Mucosa of rectum (tissue), 2 donors: ENCODE results near the gene LTA4H.
A peak's percentile ranks its signal among the peaks of the same experiment; 100 is the strongest.

ENCODE experiments used
- H3K27ac ChIP-seq, 2 donors: one replicate each; pipeline ENCODE4 v1.7.0; 2013; ENCODE audit warnings: inconsistent platforms in 2 of 2, low read depth in 2 of 2, low read length in 2 of 2
- H3K27me3 ChIP-seq, 2 donors: one replicate each; pipeline ENCODE4 v1.7.0; 2013; ENCODE audit warnings: low read length in 2 of 2; ENCODE audit not compliant: control insufficient read depth in 2 of 2, insufficient read depth in 2 of 2
- H3K36me3 ChIP-seq, 2 donors: one replicate each; pipeline ENCODE4 v1.7.0; 2013; ENCODE audit warnings: low read length in 2 of 2; ENCODE audit not compliant: control insufficient read depth in 2 of 2, insufficient read depth in 2 of 2
- H3K4me1 ChIP-seq, 2 donors: one replicate each; pipeline ENCODE4 v1.7.0; 2013; ENCODE audit warnings: low read length in 2 of 2, mild to moderate bottlenecking in 1 of 2; ENCODE audit not compliant: control insufficient read depth in 2 of 2, insufficient read depth in 2 of 2
- H3K4me3 ChIP-seq, 2 donors: one replicate each; pipeline ENCODE4 v1.7.0; 2013; ENCODE audit warnings: low read length in 2 of 2
- H3K9ac ChIP-seq, 2 donors: one replicate each; pipeline ENCODE4 v1.7.0; 2013; ENCODE audit warnings: low read length in 2 of 2, low read depth in 1 of 2, mild to moderate bottlenecking in 1 of 2
- H3K9me3 ChIP-seq, 2 donors: one replicate each; pipeline ENCODE4 v1.7.0; 2013; ENCODE audit warnings: low read length in 2 of 2; ENCODE audit not compliant: control insufficient read depth in 2 of 2
- donor health status: healthy.
- donor health status: Normal muscosa, but diverticular disease.

The LTA4H gene

DNA sequence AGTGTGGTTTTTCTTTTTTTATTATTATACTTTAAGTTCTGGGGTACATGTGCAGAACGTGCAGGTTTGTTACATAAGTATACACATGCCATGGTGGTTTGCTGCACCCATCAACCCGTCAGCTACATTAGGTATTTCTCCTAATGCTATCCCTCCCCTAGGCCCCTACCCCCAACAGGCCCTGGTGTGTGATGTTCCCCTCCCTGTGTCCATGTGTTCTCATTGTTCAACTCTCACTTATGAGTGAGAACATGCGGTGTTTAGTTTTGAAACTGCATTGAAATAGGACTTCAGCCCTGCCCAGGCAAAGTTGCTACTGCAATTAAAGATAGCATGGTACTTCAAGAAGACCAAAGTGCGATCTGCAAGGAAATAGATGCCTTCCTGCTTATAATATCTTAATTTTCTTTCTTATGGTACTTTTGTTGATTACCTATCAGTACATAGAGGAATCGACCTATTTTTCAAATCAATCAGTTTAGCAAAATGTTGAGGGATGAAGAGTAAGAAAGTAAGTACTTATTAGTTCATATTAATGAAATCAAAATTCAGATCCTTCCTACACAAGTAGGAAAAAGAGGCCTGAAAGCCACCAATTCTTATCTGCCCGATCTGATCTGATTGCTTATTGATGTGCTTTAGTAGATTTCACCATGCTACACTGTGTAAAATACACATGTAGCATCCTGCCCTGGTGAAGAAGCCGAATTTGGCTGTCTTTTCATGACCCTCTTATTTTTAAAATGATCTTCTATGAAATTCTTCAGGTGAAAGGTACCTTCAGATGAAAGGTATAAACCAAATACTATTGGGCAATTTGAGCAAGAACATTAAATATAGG is 1.6 kb downstream of the LTA4H start:
- H3K9me3 ChIP-seq = no peaks in the 10 kb centered on the region
- H3K4me3 ChIP-seq = peak overlapping the region; percentile 36 to 97
- H3K9ac ChIP-seq = peak overlapping the region in 1 of 2 donors; percentile 22
- no peaks in the 10 kb centered on the region for H3K36me3 ChIP-seq
- H3K4me1 ChIP-seq = peaks cover 11 to 12% of the 10 kb centered on the region in 2 donors
- H3K27ac ChIP-seq = no peak overlapping the region
- H3K27me3 ChIP-seq = no peaks in the 10 kb centered on the region

DNA sequence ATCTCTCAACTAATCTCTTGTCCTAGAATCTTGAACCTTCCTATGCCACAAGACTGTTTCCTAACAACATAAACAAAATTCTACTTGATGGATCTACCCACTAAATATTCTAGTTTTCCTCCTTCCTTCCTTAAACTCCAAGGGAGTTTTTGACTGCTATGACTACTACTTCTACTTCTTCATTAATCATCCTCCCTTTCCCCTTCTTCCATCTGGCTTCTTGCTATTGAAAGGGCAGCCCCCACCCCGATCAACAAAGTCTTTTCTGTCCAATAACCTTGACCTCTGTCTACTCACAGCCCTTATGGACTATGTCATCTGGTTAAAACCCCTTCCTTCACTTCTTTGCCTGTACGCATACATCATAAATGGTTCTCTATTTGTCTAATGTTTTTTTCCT is 5.6 kb downstream of the LTA4H start:
- Histone ChIP-seq H3K36me3 (peaks cover 5 to 16% of the 10 kb centered on the region in 2 donors), H3K27ac (no peak overlapping the region), H3K9ac (no peak overlapping the region), H3K4me3 (no peak overlapping the region), H3K4me1 (peaks cover 11 to 12% of the 10 kb centered on the region in 2 donors), H3K9me3 (no peaks in the 10 kb centered on the region), H3K27me3 (no peaks in the 10 kb centered on the region)

DNA sequence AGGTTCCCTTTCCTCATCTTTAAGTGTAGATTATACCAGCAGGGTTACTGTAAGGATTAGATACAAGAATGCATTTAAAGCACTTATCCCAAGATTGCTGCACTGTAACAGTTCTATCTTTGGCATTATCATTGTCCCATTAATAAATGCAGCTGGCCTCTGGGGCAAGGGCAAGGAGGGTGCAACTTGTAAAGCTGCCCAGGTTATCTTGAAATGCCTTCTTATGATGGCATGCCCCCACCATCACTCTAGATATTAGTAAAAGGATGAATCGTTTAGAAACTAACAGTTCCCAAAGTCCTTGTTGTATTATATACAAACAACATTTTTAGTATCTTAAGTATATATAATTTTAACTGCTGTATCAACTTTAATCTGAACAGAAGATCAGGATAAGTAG is 6.8 kb downstream of the LTA4H start:
- H3K27ac ChIP-seq = no peak overlapping the region
- H3K4me3 ChIP-seq = no peak overlapping the region
- no peak overlapping the region for H3K9ac ChIP-seq
- H3K27me3 ChIP-seq = no peaks in the 10 kb centered on the region
- no peaks in the 10 kb centered on the region for H3K4me1 ChIP-seq
- H3K9me3 ChIP-seq = no peaks in the 10 kb centered on the region
- peaks cover 7 to 17% of the 10 kb centered on the region in 2 donors for H3K36me3 ChIP-seq

DNA sequence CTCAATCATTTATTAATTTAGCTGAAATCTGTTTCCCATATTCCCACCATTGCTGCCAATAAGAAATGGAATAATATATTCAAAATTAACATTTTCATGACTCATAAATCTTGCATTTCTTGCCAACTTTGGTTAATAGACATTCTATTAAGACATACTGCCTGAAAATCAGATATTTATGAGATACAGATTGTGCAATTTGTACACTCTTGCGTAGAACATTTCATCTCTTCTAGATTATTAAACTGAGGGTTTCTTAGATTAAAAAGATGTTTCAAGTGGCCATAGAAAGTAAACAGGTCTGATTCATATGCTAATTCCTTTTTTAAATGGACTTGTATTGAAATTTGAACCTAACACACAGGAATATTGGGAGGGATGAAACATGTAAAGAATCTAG is 9.1 kb downstream of the LTA4H start:
- Histone ChIP-seq H3K27ac (no peak overlapping the region), H3K4me1 (no peaks in the 10 kb centered on the region), H3K36me3 (peaks cover 18 to 34% of the 10 kb centered on the region in 2 donors), H3K9me3 (no peaks in the 10 kb centered on the region), H3K4me3 (no peak overlapping the region), H3K9ac (no peak overlapping the region), H3K27me3 (no peaks in the 10 kb centered on the region)

DNA sequence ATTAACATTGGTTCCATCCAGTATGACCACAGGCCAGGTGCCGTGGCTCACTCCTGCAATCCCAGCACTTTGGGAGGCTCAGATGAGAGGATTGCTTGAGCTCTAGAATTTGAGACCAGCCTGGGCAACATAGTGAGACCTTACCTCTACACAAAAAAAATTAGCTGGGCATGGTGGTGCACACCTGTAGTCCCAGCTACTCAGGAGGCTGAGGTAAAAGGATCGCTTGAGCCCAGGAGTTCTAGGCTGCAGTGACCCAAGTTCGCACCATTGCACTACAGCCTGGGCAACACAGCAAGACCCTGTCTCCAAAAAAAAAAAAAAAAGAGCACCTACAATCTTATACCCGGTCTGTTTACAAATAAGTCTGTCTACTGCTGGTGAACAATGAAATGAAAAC is 9.9 kb downstream of the LTA4H start:
- no peaks in the 10 kb centered on the region for H3K27me3 ChIP-seq
- peaks cover 20 to 34% of the 10 kb centered on the region in 2 donors for H3K36me3 ChIP-seq
- H3K27ac ChIP-seq = no peak overlapping the region
- H3K9ac ChIP-seq = no peak overlapping the region
- H3K4me1 ChIP-seq = no peaks in the 10 kb centered on the region
- no peaks in the 10 kb centered on the region for H3K9me3 ChIP-seq
- no peak overlapping the region for H3K4me3 ChIP-seq

DNA sequence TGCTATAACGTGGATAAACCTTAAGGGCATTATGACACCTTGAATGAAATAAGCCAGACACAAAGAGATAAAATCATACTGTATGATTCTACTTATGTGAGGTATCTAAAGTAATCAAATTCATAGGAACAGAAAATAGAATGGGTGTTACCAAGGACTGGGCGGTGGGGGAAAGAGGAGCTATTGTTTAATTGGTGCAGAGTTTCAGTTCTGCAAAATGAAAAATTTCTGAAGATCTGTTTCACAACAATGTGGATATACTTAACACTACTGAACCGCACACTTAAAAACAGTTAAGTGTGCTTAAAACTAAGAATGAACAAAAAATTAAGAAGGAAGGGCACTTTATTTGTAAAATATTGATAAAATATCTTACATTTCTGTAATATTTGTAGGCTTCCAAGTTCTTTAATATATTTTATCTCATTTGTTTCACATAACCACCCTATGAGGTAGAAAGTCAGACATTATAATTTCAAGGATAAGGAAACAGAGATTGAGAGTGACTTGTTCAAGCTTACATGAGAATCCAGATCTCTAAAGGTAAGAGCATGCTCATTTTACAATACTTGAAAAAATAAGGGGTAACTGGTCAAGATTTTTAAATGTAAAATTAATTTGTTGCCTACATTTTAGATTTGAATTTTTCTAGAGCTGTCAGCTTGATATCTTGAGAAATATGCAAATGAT is 14.9 kb downstream of the LTA4H start:
- peaks cover 19 to 29% of the 10 kb centered on the region in 2 donors for H3K36me3 ChIP-seq

DNA sequence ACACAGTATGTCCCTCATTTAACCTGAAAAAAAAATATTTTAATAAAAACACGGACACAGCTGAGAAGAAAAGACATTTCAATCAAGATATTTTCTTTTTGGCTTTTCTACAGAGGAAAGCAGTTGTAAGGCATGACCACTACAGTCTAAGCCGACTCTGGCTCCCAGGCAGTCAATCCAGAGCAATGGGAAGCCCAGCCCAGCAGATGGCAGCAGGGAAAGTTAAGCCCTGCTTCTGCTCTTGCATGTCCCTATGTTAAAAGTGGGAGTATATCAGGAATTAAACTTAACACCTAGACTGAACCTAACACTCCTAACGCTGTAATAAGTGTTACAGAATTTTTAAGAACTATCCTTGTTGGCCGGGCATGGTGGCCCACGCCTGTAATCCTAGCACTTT is 19.7 kb downstream of the LTA4H start:
- no peaks in the 10 kb centered on the region for H3K27me3 ChIP-seq
- H3K27ac ChIP-seq = no peak overlapping the region
- no peak overlapping the region for H3K9ac ChIP-seq
- no peaks in the 10 kb centered on the region for H3K4me1 ChIP-seq
- peaks cover 38 to 41% of the 10 kb centered on the region in 2 donors for H3K36me3 ChIP-seq
- H3K9me3 ChIP-seq = no peaks in the 10 kb centered on the region
- no peak overlapping the region for H3K4me3 ChIP-seq

More for the DNA sequence above, 14.9 kb downstream of the LTA4H start:
- H3K9ac ChIP-seq = no peak overlapping the region
- no peak overlapping the region for H3K4me3 ChIP-seq
- H3K9me3 ChIP-seq = no peaks in the 10 kb centered on the region
- no peaks in the 10 kb centered on the region for H3K27me3 ChIP-seq
- no peak overlapping the region for H3K27ac ChIP-seq
- H3K4me1 ChIP-seq = no peaks in the 10 kb centered on the region

DNA sequence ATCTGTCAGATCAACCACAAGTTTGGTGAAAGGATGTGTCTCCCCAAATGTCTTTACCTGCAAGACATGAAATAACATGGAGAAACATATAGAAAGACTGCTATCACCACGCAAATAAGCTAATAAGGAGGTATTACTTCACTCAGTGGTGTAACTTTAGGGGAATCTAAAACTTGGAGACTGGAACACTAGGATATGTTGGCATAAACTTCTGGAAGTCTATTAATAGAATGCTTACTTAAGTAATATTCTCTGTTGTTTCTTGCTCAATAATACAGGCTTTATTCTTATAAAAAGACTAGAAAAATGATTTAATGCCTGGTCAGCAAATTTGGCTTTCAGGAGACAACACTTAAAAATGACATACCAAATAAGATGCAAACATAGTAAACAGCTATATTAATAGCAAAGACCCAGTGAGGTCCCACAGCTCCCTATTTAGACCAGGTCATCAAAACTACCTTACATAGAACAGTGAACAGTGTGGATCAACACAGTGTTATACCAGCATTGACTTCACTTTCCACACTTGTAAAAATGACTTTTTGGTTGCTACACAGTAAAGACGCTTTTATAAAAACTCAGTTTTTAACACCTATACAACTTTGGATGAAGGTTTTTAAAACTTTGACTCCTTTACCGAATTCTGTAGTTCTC is 20.3 kb downstream of the LTA4H start:
- no peaks in the 10 kb centered on the region for H3K4me1 ChIP-seq
- no peaks in the 10 kb centered on the region for H3K9me3 ChIP-seq
- no peak overlapping the region for H3K27ac ChIP-seq
- no peak overlapping the region for H3K9ac ChIP-seq
- H3K36me3 ChIP-seq = peaks cover 44 to 47% of the 10 kb centered on the region in 2 donors
- H3K4me3 ChIP-seq = no peak overlapping the region
- H3K27me3 ChIP-seq = no peaks in the 10 kb centered on the region

DNA sequence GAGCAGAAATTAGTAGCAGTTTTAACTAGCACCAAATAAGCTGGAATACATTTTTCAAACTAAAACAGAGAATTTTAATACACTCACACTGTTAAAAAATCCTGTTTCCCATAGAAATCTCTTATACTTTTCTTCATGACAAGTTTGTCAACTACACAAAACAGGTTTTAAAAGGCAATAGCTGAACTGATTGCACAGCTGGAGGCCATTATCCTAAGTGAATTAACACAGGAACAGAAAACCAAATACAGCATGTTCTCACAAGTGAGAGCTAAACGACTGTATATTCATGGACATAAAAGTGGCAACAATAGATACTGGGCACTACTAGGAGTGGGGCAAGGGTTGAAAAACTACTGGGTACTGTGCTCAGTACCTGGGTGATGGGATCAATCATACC is 27.7 kb downstream of the LTA4H start:
- Histone ChIP-seq H3K4me1 (no peaks in the 10 kb centered on the region), H3K9ac (no peak overlapping the region), H3K27me3 (no peaks in the 10 kb centered on the region), H3K27ac (no peak overlapping the region), H3K4me3 (no peak overlapping the region), H3K36me3 (peaks cover 60 to 68% of the 10 kb centered on the region in 2 donors), H3K9me3 (no peaks in the 10 kb centered on the region)

DNA sequence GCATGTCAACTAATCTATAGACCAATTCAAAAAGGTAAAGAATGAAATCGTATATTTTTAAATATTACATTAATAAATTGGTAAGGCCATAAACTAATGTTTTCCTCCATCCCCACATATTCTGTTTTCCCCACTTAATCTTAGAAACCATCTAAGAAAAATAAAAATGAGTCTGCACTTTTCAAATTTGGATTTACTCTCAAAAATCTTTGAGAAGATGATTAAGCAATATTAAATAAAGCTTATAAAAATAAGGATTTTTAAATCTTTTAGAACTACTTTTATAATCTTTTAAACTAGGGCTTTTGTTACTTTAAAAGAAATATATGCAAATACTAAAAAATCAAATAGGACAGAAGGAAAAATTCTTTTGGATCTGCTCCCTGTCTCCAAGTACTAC is 28.7 kb downstream of the LTA4H start:
- Histone ChIP-seq H3K4me1 (no peaks in the 10 kb centered on the region), H3K27me3 (no peaks in the 10 kb centered on the region), H3K36me3 (peaks cover 54 to 65% of the 10 kb centered on the region in 2 donors), H3K27ac (no peak overlapping the region), H3K9ac (no peak overlapping the region), H3K9me3 (no peaks in the 10 kb centered on the region), H3K4me3 (no peak overlapping the region)
